Activated B cell treated with CpG ODN at 0.5 μM for 24 hours (primary cell): Measurements from ENCODE around the gene CPEB4. TPM values are rescaled to one million over a fixed set of nuclear protein-coding genes. Genes with fewer than 3 reads are reported as not detected.
A peak's percentile ranks its signal among the peaks of the same experiment; 100 is the strongest.

Source experiments
- ATAC-seq: fragments of 200-7000 bp; cut with Tn5 transposase; one replicate; pipeline ENCODE4 v1.10.0; 2021; ENCODE audit warnings: low read depth, mild to moderate bottlenecking, moderate library complexity
- CTCF ChIA-PET: fragments of 350-600 bp; sonication (Branson Sonifier 250); formaldehyde crosslinking; loops from one replicate; lab custom pipeline; 2021; ENCODE audit warnings: antibody characterized with exemption; lab: Charles Lee
- POLR2A ChIA-PET: fragments of 350-600 bp; sonication (Branson Sonifier 250); formaldehyde crosslinking; loops from one replicate; lab custom pipeline; 2021; ENCODE audit warnings: antibody characterized with exemption; lab: Charles Lee
- DNase-seq: peaks from one replicate; pipeline ENCODE4 v3.0.0; 2022
- H3K27ac Mint-ChIP-seq: one replicate; pipeline ENCODE4 v1.8.0; 2020; ENCODE audit warnings: mixed read lengths
- H3K27me3 Mint-ChIP-seq: one replicate; pipeline ENCODE4 v1.8.0; 2021; ENCODE audit warnings: mixed read lengths
- H3K36me3 Mint-ChIP-seq: one replicate; pipeline ENCODE4 v1.8.0; 2021; ENCODE audit warnings: low read depth, mixed read lengths
- H3K4me1 Mint-ChIP-seq: one replicate; pipeline ENCODE4 v1.8.0; 2021; ENCODE audit warnings: mixed read lengths
- H3K4me3 Mint-ChIP-seq: one replicate; pipeline ENCODE4 v1.8.0; 2020; ENCODE audit warnings: mild to moderate bottlenecking, mixed read lengths
- H3K9me3 Mint-ChIP-seq: one replicate; pipeline ENCODE4 v1.8.0; 2020; ENCODE audit warnings: mixed read lengths
- CTCF ChIP-seq: fragments of 200-600 bp; IDR thresholded peaks from one replicate; pipeline ENCODE4 v1.8.0; 2022; ENCODE audit warnings: antibody characterized with exemption, mild to moderate bottlenecking
- intact Hi-C: fragments of 100-400 bp; cut with micrococcal nuclease; formaldehyde crosslinking; loops from one replicate; pipeline ENCODE4 v1.15.1; 2024
- total RNA-seq: library from RNA; stranded (reverse); gene quantifications from 2 replicates; pipeline ENCODE4 v1.2.3, GENCODE V29; 2022

Gene CPEB4
- total RNA-seq, 1 donor from 2014 or later = 30.0 TPM

DNA sequence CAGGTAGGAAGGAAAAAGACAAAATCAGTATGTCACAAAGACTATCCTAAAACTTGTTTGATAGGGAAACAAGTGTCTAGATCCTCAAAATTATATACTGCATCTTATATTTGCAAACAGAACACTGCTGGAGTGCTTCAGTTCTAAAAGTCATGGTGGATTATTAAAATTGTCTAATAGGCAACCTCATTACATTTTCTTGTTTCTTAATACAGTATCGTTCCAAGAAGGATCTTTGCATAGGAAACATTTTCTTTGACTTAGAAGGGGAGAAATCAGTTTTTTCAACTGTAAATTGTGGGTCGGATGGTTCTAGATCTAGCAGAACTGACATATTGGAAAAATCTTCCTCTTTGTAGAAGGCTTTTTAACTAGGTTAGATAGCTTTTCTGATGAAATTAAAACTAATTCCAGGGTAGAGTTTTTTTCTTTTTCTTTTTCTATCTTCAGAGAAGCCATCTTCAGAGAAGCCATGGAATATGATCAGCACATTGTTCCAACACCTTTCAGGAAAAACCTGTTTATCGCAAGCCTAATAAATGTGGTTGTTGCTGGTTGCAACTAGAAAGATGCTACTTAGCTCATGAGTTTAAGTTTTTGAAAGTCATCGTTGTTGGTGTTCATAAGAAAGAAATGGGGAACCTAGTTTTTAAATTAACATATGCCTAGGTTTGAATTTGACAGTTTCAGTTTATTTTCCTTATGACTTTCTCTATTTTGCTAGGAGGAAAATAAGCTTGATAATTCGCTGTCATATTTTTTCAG lies 7.4 kb downstream of the CPEB4 start:
- Mint-ChIP-seq H3K9me3 (no peaks in the 10 kb centered on the region), H3K4me3 (peak overlapping the region; percentile 2), H3K4me1 (peaks cover 45% of the 10 kb centered on the region), H3K27me3 (no peaks in the 10 kb centered on the region), H3K36me3 (peaks cover 15% of the 10 kb centered on the region), H3K27ac (no peak overlapping the region)
- ChIA-PET CTCF (interaction anchor here (1.5 kb wide), 1 partner anchor 30 kb away, joined by 5 read pairs; no protein-coding TSS in a partner anchor), POLR2A (interaction anchor here (0.5 to 0.8 kb wide), 3 partner anchors 9 to 81 kb away, joined by 3 to 6 read pairs (median 3); no protein-coding TSS in a partner anchor)
- intact Hi-C loops = no loop called here
- ATAC-seq (no peak), DNase-seq (no peak)
- TF ChIP-seq CTCF = no peak

GRCh38 chr5:173896631-173897030 lies 8.5 kb downstream of the CPEB4 start:
- CTCF ChIA-PET = interaction anchor here (1.5 kb wide), 1 partner anchor 29 kb away, joined by 5 read pairs; no protein-coding TSS in a partner anchor
- Mint-ChIP-seq H3K4me3 (no peak overlapping the region), H3K27me3 (no peaks in the 10 kb centered on the region), H3K27ac (no peak overlapping the region), H3K4me1 (peaks cover 39% of the 10 kb centered on the region), H3K36me3 (peaks cover 14% of the 10 kb centered on the region), H3K9me3 (no peaks in the 10 kb centered on the region)
- intact Hi-C loops = no loop called here
- TF ChIP-seq CTCF = no peak
- DNase-seq (no peak), ATAC-seq (no peak)
- POLR2A ChIA-PET = interaction anchor here (1.0 kb wide), 1 partner anchor 9 kb away, joined by 3 read pairs; the partner anchor contains the start of gene CPEB4

- no peak overlapping the region for H3K4me3 Mint-ChIP-seq
- H3K36me3 Mint-ChIP-seq = peaks cover 6% of the 10 kb centered on the region
- H3K27ac Mint-ChIP-seq = no peak overlapping the region
- CTCF ChIA-PET = interaction anchor here (1.4 kb wide), 1 partner anchor 11 kb away, joined by 4 read pairs; no protein-coding TSS in a partner anchor
- peaks cover 20% of the 10 kb centered on the region for H3K4me1 Mint-ChIP-seq
- no peak for DNase-seq
- ATAC-seq = no peak
- intact Hi-C loops = no loop called here
- H3K27me3 Mint-ChIP-seq = no peaks in the 10 kb centered on the region
- no peaks in the 10 kb centered on the region for H3K9me3 Mint-ChIP-seq
- no peak for TF ChIP-seq CTCF
- POLR2A ChIA-PET = interaction anchor here (1.2 to 1.6 kb wide), 2 partner anchors 14 to 16 kb away, joined by 5 read pairs; partner anchors contain the start of gene CPEB4
These were observed 13.6 kb downstream of the CPEB4 start for GRCh38 chr5:173901705-173902104.

GRCh38 chr5:173902334-173902733 lies 14.2 kb downstream of the CPEB4 start:
- Mint-ChIP-seq H3K36me3 (peaks cover 6% of the 10 kb centered on the region), H3K4me3 (no peak overlapping the region), H3K9me3 (no peaks in the 10 kb centered on the region), H3K4me1 (peaks cover 25% of the 10 kb centered on the region), H3K27ac (no peak overlapping the region), H3K27me3 (no peaks in the 10 kb centered on the region)
- ChIA-PET POLR2A (interaction anchor here (1.6 to 2.4 kb wide), 2 partner anchors 14 kb away, joined by 5 read pairs; partner anchors contain the start of gene CPEB4), CTCF (interaction anchor here (1.4 kb wide), 1 partner anchor 12 kb away, joined by 4 read pairs; no protein-coding TSS in a partner anchor)
- no peak for ATAC-seq
- intact Hi-C loops = no loop called here
- TF ChIP-seq CTCF = no peak
- DNase-seq = no peak

GRCh38 chr5:173902743-173903142 lies 14.6 kb downstream of the CPEB4 start:
- Mint-ChIP-seq H3K4me3 (no peak overlapping the region), H3K27ac (no peak overlapping the region), H3K36me3 (peaks cover 6% of the 10 kb centered on the region), H3K9me3 (no peaks in the 10 kb centered on the region), H3K4me1 (peaks cover 29% of the 10 kb centered on the region), H3K27me3 (no peaks in the 10 kb centered on the region)
- ChIA-PET CTCF (interaction anchor here (1.4 kb wide), 1 partner anchor 12 kb away, joined by 4 read pairs; no protein-coding TSS in a partner anchor), POLR2A (interaction anchor here (2.4 kb wide), 1 partner anchor 15 kb away, joined by 5 read pairs; the partner anchor contains the start of gene CPEB4)
- DNase-seq = no peak
- no peak for ATAC-seq
- intact Hi-C loops = no loop called here
- no peak for TF ChIP-seq CTCF
